Muscle of leg (tissue), 11 donors: ENCODE data around the gene VWA3B. TPM values are rescaled to one million over a fixed set of nuclear protein-coding genes. Genes with fewer than 3 reads are reported as not detected.
"Not testable (repeated sequence)": the region's sequence is repeated elsewhere in the genome, so short reads cannot be mapped to it uniquely, and the experiment has no call there.

ENCODE experiments used
- DNase-seq: peaks from one replicate; pipeline ENCODE4 v3.0.0; 2013
- H3K27ac ChIP-seq: one replicate; pipeline ENCODE4 v1.5.1; 2013; ENCODE audit warnings: mild to moderate bottlenecking, low read length, control low read depth
- H3K27me3 ChIP-seq: one replicate; pipeline ENCODE4 v1.6.1; 2013; ENCODE audit warnings: low read length; ENCODE audit not compliant: control insufficient read depth, insufficient read depth
- H3K36me3 ChIP-seq: one replicate; pipeline ENCODE4 v1.6.1; 2013; ENCODE audit warnings: low read length; ENCODE audit not compliant: control insufficient read depth, insufficient read depth
- H3K4me1 ChIP-seq: one replicate; pipeline ENCODE4 v1.6.1; 2013; ENCODE audit warnings: low read length; ENCODE audit not compliant: control insufficient read depth, insufficient read depth
- H3K4me3 ChIP-seq: one replicate; pipeline ENCODE4 v1.5.1; 2013; ENCODE audit warnings: low read length, control low read depth
- H3K9me3 ChIP-seq: replicated peaks from 2 replicates; pipeline ENCODE4 v1.6.1; 2013; ENCODE audit warnings: low read depth, low read length; ENCODE audit not compliant: control insufficient read depth
- WGBS: methylation state at CpG from one replicate; pipeline ENCODE4 v1.1.5; 2013; ENCODE audit warnings: missing lambda C conversion rate; ENCODE audit not compliant: insufficient coverage; 5-methylcytosine and 5-hydroxymethylcytosine counted together
- polyA plus RNA-seq, 8 donors: library from polyadenylated mRNA; unstranded; fragments of 120-200 nt; gene quantifications; one replicate each; pipeline versions ENCODE4 v1.2.1 to v1.2.3, GENCODE V29; 2013; ENCODE audit warnings: inconsistent platforms in 1 of 8, low replicate concordance in 1 of 8; ENCODE audit not compliant: insufficient read length in 8 of 8, insufficient read depth in 1 of 8
- total RNA-seq: library from RNA; stranded (reverse); fragments of 120-200 nt; gene quantifications from one replicate; pipeline ENCODE4 v1.2.4, GENCODE V29; 2013

VWA3B gene
- total and polyA plus RNA-seq, 9 donors = 0.13 to 1.3 (median 0.57) TPM; not detected in 1

DNA sequence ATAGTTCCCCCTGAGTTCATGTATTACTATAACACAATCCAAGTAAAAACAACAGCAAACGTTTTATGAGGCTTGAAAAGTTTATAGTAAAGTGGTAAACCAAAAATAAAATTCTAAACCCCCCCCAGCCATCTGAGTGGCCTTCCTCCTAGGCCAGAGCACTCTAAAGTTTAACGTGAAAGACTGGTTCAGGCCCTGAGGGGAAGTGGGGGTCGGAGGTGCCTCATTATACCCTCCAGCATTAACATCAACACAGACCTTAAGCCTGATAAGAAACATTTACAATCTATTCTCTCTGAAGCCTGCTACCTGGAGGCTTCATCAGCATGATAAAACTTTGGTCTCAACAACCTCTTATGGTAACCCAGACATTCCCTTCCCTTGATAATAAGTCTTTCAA is 230.2 kb downstream of the VWA3B start:
- no peak for DNase-seq
- peaks cover 11% of the 10 kb centered on the region for H3K9me3 ChIP-seq
- 20% methylated on average over 1 of the region's 3 CpGs for WGBS

DNA sequence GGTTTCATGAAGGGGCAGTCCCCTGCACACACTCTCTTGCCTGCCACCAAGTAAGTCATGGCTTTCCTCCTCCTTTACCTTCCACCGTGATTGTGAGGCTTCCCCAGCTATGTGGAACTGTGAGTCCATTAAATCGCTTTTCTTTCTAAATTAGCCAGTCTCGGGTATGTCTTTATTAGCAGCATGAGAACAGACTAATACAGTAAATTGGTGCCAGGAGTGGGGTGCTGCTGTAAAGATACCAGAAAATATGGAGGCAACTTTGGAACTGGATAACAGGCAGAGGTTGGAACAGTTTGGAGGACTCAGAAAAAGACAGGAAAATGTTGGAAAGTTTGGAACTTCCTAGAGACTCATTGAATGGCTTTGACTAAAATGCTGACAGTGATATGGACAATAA is 233.2 kb downstream of the VWA3B start:
- DNase-seq, H3K36me3 ChIP-seq, H3K4me3 ChIP-seq, H3K27me3 ChIP-seq, H3K4me1 ChIP-seq, H3K27ac ChIP-seq: not testable (repeated sequence)
- WGBS = 88% methylated on average over 2 of the region's 3 CpGs
- H3K9me3 ChIP-seq = peaks cover 16% of the 10 kb centered on the region

More for the DNA sequence above, 230.2 kb downstream of the VWA3B start:
- Histone ChIP-seq H3K27me3 (no peaks in the 10 kb centered on the region), H3K36me3 (no peaks in the 10 kb centered on the region), H3K27ac (no peak overlapping the region), H3K4me3 (no peak overlapping the region), H3K4me1 (no peaks in the 10 kb centered on the region)

GRCh38 chr2:98324181-98324580 is 237.2 kb downstream of the VWA3B start:
- Histone ChIP-seq H3K27ac (no peak overlapping the region), H3K4me1 (no peaks in the 10 kb centered on the region), H3K4me3 (no peak overlapping the region), H3K36me3 (no peaks in the 10 kb centered on the region), H3K27me3 (no peaks in the 10 kb centered on the region), H3K9me3 (peaks cover 16% of the 10 kb centered on the region)
- no CpG with 5 or more reads among the region's 2 CpGs for WGBS
- no peak for DNase-seq

DNA sequence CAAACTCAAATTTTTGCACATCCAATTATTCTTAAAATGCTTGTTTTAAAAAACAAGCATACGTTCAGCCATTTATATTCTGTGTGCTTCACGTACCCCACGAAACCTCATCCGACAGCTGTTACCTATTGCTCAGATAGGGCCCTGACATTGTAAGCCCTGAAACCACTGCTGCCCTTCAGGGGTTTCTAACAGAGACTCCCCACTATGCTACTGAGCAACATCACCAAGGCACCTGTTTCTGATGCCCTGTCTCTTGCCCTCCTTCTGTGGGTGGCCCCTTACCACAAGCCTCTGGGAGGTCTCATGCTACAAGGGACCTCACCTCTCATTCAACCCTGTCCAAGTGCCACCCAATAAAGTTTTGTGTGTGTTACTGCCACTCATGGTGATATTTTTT is 240.8 kb downstream of the VWA3B start:
- H3K4me3 ChIP-seq = no peak overlapping the region
- no peak overlapping the region for H3K27ac ChIP-seq
- peaks cover 2% of the 10 kb centered on the region for H3K9me3 ChIP-seq
- H3K27me3 ChIP-seq = no peaks in the 10 kb centered on the region
- no peaks in the 10 kb centered on the region for H3K36me3 ChIP-seq
- H3K4me1 ChIP-seq = no peaks in the 10 kb centered on the region
- DNase-seq = no peak
- WGBS = 88% methylated on average over 4 of the region's 4 CpGs

DNA sequence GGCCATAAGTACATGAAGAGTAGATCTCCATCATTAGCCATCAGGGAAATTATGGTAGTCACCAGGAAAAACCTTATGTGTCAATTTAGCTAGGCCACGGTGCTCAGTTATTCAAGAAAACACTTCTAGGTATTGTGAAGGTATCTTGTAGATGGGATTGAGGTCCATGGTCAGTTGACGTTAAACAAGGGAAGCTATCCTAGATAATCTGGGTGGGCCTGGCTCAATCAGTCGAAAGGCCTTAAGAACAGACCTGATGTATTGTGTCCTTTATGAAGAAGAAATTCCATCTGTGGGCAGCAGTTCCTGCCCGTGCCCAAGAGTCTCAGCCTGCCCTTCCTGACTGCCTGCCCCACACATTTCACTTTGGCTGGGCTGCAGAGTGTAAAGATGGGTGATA is 242.6 kb downstream of the VWA3B start:
- no peak overlapping the region for H3K27ac ChIP-seq
- H3K36me3 ChIP-seq = no peaks in the 10 kb centered on the region
- no peaks in the 10 kb centered on the region for H3K27me3 ChIP-seq
- 79% methylated on average over 3 of the region's 4 CpGs for WGBS
- no peak for DNase-seq
- no peak overlapping the region for H3K4me3 ChIP-seq
- H3K9me3 ChIP-seq = no peaks in the 10 kb centered on the region
- H3K4me1 ChIP-seq = no peaks in the 10 kb centered on the region

DNA sequence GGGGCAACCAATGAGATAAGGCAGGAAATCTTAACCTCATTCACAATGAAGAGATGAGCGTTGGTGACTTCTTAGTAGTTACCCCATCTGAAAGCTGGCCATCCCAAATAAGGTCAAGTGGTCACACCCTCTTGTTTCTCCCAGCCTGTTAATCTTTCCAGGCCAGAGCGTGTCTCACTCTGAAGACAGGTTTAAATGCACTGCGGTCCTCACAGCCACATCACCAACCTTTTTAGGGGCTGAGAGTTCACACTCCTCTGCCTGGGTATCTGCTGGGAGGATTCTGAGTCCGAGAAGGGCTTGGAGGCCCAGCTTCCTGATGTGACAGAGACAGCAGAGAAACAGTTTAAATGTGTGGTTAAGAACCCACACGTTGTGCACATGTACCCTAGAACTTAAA is 246.0 kb downstream of the VWA3B start:
- no peak overlapping the region for H3K4me3 ChIP-seq
- H3K9me3 ChIP-seq = no peaks in the 10 kb centered on the region
- H3K27me3 ChIP-seq = peaks cover 2% of the 10 kb centered on the region
- H3K4me1 ChIP-seq = no peaks in the 10 kb centered on the region
- no peak overlapping the region for H3K27ac ChIP-seq
- DNase-seq = no peak
- no peaks in the 10 kb centered on the region for H3K36me3 ChIP-seq
- 100% methylated on average over 1 of the region's 5 CpGs for WGBS

- DNase-seq = no peak
- Histone ChIP-seq H3K9me3 (no peaks in the 10 kb centered on the region), H3K36me3 (no peaks in the 10 kb centered on the region), H3K4me3 (no peak overlapping the region), H3K27me3 (peaks cover 2% of the 10 kb centered on the region), H3K27ac (no peak overlapping the region), H3K4me1 (no peaks in the 10 kb centered on the region)
- no CpG with 5 or more reads among the region's 2 CpGs for WGBS
Observed at GRCh38 chr2:98333922-98334321, 247.0 kb downstream of the VWA3B start.

DNA sequence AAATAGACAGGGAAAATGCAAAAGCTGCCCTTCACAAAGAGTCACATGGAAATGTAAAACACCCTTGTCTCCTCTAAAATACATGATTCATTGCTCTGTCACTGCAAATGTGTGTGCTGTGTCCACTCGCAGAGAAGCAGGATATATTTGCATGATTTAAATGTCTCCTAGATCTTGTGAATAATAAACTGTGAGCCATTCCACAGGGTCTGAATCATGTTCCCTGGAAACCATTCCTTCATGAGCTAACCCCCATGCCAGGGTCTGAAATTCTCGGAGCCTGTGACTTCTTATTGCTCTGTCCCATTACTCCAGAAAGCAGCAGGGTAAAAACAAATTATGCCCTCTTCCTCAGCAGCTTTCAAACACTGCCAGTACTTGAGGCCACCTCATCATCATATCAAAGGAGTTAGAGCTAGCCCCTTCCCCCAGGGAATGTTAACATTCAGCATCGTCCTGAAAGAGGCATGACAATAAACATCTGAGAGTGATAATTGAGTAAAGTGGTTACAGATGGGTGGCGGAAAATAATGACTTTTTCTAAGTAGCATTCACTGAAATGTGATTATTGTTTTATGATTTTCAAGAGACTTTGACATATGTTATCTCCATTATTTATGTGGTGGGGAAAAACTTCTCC is 247.6 kb downstream of the VWA3B start:
- no peaks in the 10 kb centered on the region for H3K36me3 ChIP-seq
- DNase-seq = no peak
- H3K27ac ChIP-seq = no peak overlapping the region
- WGBS = 33% methylated on average over 1 of the region's 4 CpGs
- H3K4me3 ChIP-seq = no peak overlapping the region
- no peaks in the 10 kb centered on the region for H3K4me1 ChIP-seq
- H3K9me3 ChIP-seq = no peaks in the 10 kb centered on the region
- peaks cover 2% of the 10 kb centered on the region for H3K27me3 ChIP-seq

DNA sequence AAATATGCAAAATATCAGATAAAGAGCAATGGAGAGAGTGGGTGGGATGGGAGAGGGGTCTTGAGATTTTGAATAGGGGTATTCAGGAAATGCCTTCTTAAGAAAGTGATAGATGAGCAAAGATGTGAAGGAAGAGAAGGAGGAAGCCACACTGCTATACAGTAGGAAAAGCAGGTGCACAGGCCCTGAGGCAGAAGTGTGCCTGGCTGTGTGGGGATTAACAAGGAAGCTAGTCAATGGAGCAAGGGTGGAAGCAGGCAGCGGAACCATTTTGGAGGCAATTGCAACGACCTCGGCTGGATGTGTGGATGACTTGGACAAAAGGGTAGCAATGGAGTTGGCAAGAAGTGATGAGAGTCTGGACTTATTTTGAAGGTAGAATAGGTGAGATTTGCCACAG is 248.3 kb downstream of the VWA3B start:
- H3K4me3 ChIP-seq = no peak overlapping the region
- 74% methylated on average over 3 of the region's 3 CpGs for WGBS

DNA sequence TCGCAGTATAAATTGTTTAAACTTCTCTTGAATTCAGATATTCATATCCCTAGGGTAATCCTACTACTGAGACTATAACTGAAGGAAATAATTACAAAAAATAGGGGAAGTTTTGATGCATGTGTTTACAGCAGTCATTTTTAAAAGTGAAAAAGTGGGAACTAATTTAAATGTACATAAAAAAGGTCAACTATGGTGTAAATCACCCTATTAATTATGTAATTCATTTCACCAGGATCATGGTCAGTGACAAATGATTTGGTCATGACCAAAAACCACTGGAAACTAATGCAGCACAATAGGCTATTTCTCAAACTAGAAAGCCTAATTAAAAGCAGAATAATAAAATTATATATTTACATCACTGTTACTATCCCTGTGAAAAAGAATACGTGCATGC is 254.3 kb downstream of the VWA3B start:
- peaks cover 11% of the 10 kb centered on the region for H3K27me3 ChIP-seq
- WGBS = no CpG with 5 or more reads among the region's 2 CpGs

More for the DNA sequence above, 248.3 kb downstream of the VWA3B start:
- Histone ChIP-seq H3K36me3 (no peaks in the 10 kb centered on the region), H3K9me3 (no peaks in the 10 kb centered on the region), H3K4me1 (no peaks in the 10 kb centered on the region), H3K27me3 (peaks cover 2% of the 10 kb centered on the region), H3K27ac (no peak overlapping the region)
- DNase-seq = no peak

DNA sequence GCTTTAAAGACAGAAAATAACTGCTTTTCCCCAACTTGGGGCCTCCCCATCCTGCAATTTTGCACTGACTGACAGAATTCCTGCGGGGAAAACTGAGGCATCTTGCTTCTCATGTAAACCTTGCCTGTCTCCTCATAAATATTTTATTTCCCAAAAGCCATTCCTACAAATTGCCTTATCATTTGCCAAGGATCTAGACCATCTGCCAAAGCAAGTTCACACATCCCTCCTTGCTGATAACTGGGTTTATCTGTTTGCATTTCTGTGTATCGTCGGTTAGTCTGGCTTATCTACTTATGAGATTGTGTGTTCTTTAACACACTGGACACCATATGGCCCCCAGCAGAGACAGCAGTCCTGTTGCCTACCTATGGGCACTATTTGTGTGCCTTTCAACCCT is 256.3 kb downstream of the VWA3B start:
- Histone ChIP-seq H3K4me3 (no peak overlapping the region), H3K9me3 (no peaks in the 10 kb centered on the region), H3K4me1 (peaks cover 15% of the 10 kb centered on the region), H3K27ac (no peak overlapping the region), H3K36me3 (no peaks in the 10 kb centered on the region), H3K27me3 (peaks cover 32% of the 10 kb centered on the region)
- no peak for DNase-seq
- WGBS = 60% methylated on average over 1 of the region's 3 CpGs

More for the DNA sequence above, 254.3 kb downstream of the VWA3B start:
- H3K4me1 ChIP-seq = no peaks in the 10 kb centered on the region
- no peaks in the 10 kb centered on the region for H3K36me3 ChIP-seq
- no peaks in the 10 kb centered on the region for H3K9me3 ChIP-seq
- no peak for DNase-seq
- no peak overlapping the region for H3K27ac ChIP-seq
- no peak overlapping the region for H3K4me3 ChIP-seq
